Measurements from ENCODE around the gene AMPH.

GRCh38 chr7:38335492-38336147 lies 295.6 kb downstream of the AMPH start:
- TF ChIP-seq CTCF (IDR thresholded peaks at IDR 0.05) (peak; percentile 72 to 87 (median 80)), POLR2A (IDR thresholded peaks at IDR 0.05) (no peak)

Measured in transverse colon (tissue), 3 donors.